22Rv1 (cell line): Measurements from ENCODE around the gene DDR1.

Experiments used
- H3K27ac ChIP-seq: fragments of 450-650 bp; 2 replicates; pipeline ENCODE4 v1.5.1; 2017
- CTCF ChIP-seq: fragments of 450-650 bp; IDR thresholded peaks from 2 replicates; pipeline ENCODE4 v1.5.1; 2017; ENCODE audit warnings: mild to moderate bottlenecking
- ZFX ChIP-seq: fragments of 450-650 bp; IDR thresholded peaks from 2 replicates; pipeline ENCODE4 v1.6.1; 2017; ENCODE audit warnings: antibody characterized with exemption, borderline replicate concordance

Gene DDR1

GRCh38 chr6:30931969-30932645 is 47.8 kb downstream of the DDR1 start, which contains the start of gene SFTA2:
Gene SFTA2, minus strand, starts transcription at chr6:30932170. Its CDS starts 74 bp downstream, at chr6:30932096.
- H3K27ac ChIP-seq, result no peak within 1 kb of the TSS
- TF ChIP-seq CTCF (no peak), ZFX (no peak)

GRCh38 chr6:30932665-30933365 is 48.5 kb downstream of the DDR1 start:
- no peak overlapping the region for H3K27ac ChIP-seq
- no peak for TF ChIP-seq CTCF
- no peak for TF ChIP-seq ZFX

- no peak overlapping the region for H3K27ac ChIP-seq
- TF ChIP-seq CTCF (no peak), ZFX (no peak)
These were observed 50.7 kb downstream of the DDR1 start for GRCh38 chr6:30935018-30935417.

- H3K27ac ChIP-seq, result no peak overlapping the region
- TF ChIP-seq ZFX (no peak), CTCF (no peak)
These were observed 52.9 kb downstream of the DDR1 start for GRCh38 chr6:30937265-30937664.

GRCh38 chr6:30938730-30939129 is 54.4 kb downstream of the DDR1 start:
- TF ChIP-seq ZFX (no peak), CTCF (no peak)
- no peak overlapping the region for H3K27ac ChIP-seq

DNA sequence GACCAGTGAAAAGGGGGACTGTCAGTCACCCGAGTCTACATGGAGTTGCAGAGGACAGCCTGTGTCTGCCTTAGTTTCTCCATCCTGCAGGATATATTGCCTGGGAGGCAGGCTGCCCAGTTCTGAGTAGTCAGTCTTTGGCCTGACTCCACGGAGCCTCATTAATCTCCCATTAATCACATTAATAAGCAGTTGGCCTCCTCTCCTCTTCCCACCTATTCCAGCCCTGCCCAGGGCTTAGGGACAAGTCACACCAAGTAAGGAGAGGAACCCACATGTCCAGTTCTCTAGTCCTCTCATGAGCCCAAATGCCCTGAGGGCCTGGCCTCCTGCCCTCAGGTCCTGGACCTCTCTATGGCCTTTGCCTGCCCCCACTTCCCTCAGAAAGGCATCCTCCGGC is 55.2 kb downstream of the DDR1 start:
- TF ChIP-seq CTCF (no peak), ZFX (no peak)

GRCh38 chr6:30940361-30940986 is 56.2 kb downstream of the DDR1 start, which contains the start of gene MUCL3:
Gene MUCL3, plus strand, starts transcription at chr6:30940973. Its CDS starts 27 bp downstream, at chr6:30941000.
- TF ChIP-seq CTCF (no peak), ZFX (no peak)
- no peak within 1 kb of the TSS for H3K27ac ChIP-seq

More for the DNA sequence above, 55.2 kb downstream of the DDR1 start:
- H3K27ac ChIP-seq, result no peak overlapping the region
